Motor neuron (in vitro differentiated cells): Measurements from ENCODE around the gene DMWD. TPM values are rescaled to one million over a fixed set of nuclear protein-coding genes. Genes with fewer than 3 reads are reported as not detected.

ENCODE experiments used
- ATAC-seq, 8 experiments: fragments of 200-7000 bp; cut with Tn5 transposase; replicated peaks in 6 of 8; 2 replicates each; pipeline ENCODE4 v1.8.0; 2021; ENCODE audit warnings: mild to moderate bottlenecking in 8 of 8, moderate library complexity in 8 of 8
- H3K27ac ChIP-seq, 2 donors: fragments of 250-450 bp; sonication (Bioruptor Pico); 2 replicates each; pipeline ENCODE4 v1.9.0; 2021; ENCODE audit warnings: antibody characterized with exemption in 2 of 2, mild to moderate bottlenecking in 2 of 2, moderate library complexity in 1 of 2
- H3K4me1 ChIP-seq, 2 donors: fragments of 250-450 bp; sonication (Bioruptor Pico); replicated peaks in 1 of 2; 2 replicates each; pipeline ENCODE4 v1.6.1; 2021; ENCODE audit warnings: antibody characterized with exemption in 2 of 2, mild to moderate bottlenecking in 2 of 2, moderate library complexity in 1 of 2
- H3K4me3 ChIP-seq, 5 donors: fragments of 250-450 bp; sonication (Bioruptor Pico); 2 replicates each; pipeline ENCODE4 v1.9.0; 2021; ENCODE audit warnings: antibody characterized with exemption in 5 of 5, mild to moderate bottlenecking in 5 of 5, moderate library complexity in 4 of 5
- WGBS, 10 experiments: fragments of 450-650 bp; shearing (Covaris generic); methylation state at CpG; one replicate each; pipeline ENCODE4 v1.0.0; 2022; 5-methylcytosine and 5-hydroxymethylcytosine counted together
- in situ Hi-C, 9 experiments: fragments of 400-800 bp; cut with MboI; loops; one replicate each; pipeline ENCODE4 v1.15.0; 2021; ENCODE audit warnings: low sequenced_read_pairs in 9 of 9, low pct_unique_long_range_greater_than_20kb in 2 of 9; ENCODE audit not compliant: unreplicated experiment in 9 of 9
- total RNA-seq, 8 experiments: library from RNA; unstranded; fragments of 300-600 nt; gene quantifications; 2 replicates each; pipeline versions ENCODE4 v1.2.3 to v1.2.4, GENCODE V29; 2022

The DMWD gene
- total RNA-seq, 8 experiments from 2014 or later, result 16.5 to 50.5 (median 32.9) TPM

DNA sequence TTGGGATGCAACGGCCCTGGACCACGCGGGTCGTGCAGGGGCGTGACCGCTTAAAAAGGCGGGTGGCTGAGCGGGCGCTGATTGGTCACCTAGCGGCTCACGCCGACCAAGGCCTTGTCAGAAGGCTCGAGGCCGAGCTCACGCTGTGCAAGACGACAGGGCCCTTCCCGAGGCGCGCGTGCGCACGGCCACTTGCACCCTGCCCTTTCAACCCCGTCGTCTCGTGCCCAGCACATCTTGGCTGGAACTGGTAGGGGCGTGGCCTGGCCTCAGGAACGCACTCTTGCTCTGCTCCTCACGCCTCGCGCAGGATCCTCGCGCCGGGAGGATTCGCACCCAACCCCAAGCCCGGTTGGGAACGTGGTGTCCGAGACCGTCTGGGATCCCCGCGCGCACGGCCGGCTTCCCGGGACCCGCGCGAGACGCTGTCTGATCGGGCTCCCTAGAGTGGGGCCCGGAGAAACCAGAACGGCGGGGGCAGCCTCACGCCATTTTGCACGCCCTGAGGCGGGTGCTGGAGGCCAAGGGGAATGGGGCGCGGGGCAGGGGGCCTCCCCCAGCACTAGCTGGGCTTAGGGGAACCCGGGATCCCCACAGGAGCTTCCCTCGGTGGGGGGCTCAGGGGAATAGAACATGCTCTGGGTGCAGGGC is 59.4 kb downstream of the DMWD start, which contains the start of gene MEIOSIN:
Gene MEIOSIN, plus strand, starts transcription at position 280 of the 651 bp plus-strand sequence. CDS start 1,938 bp downstream, outside the sequence.
- Histone ChIP-seq H3K4me1 (peaks cover 0 to 6% of the 10 kb centered on the region in 2 donors), H3K27ac (no peak within 1 kb of the TSS), H3K4me3 (no peak within 1 kb of the TSS)
- in situ Hi-C loops, result no loop called here
- no peak for ATAC-seq
- WGBS, 10 experiments, result 85 to 88% methylated on average over 8 to 12 of the region's 59 CpGs; no CpG with 5 or more reads in 8 of the 10 experiments

Other genes starting within 250 kb of the DMWD start
- gene OPA3, start 208.0 kb downstream of the DMWD start, total RNA-seq, result 10 to 100 TPM in 1 of 8 experiments, 1 to 10 TPM in 7; 3.0 to 10.2 (median 6.4) TPM
- gene GPR4, start 190.6 kb downstream of the DMWD start, total RNA-seq, result under 1 TPM in 7 of 8 experiments, not detected in 1; 0.05 to 0.85 (median 0.35) TPM
- gene EML2, start 153.4 kb downstream of the DMWD start, total RNA-seq, result 10 to 100 TPM; 11.7 to 49.2 (median 24.6) TPM
- gene GIPR, start 124.6 kb downstream of the DMWD start, total RNA-seq, result 1 to 10 TPM in 6 of 8 experiments, under 1 TPM in 2; 0.20 to 8.7 (median 3.9) TPM
- gene SNRPD2, start 100.9 kb downstream of the DMWD start, total RNA-seq, result 100 to 1,000 TPM; 501 to 723 (median 595) TPM
- gene QPCTL, start 100.2 kb downstream of the DMWD start, total RNA-seq, result 10 to 100 TPM in 1 of 8 experiments, 1 to 10 TPM in 7; 3.7 to 18.1 (median 6.4) TPM
- gene FBXO46, start 61.9 kb downstream of the DMWD start, total RNA-seq, result 10 to 100 TPM in 3 of 8 experiments, 1 to 10 TPM in 5; 6.4 to 24.3 (median 8.9) TPM
- under 1 TPM in 2 of 8 experiments, not detected in 6; 0.09 to 0.24 TPM for gene MEIOSIN, start 59.4 kb downstream of the DMWD start, total RNA-seq
- 10 to 100 TPM in 1 of 8 experiments, 1 to 10 TPM in 7; 2.5 to 12.9 (median 5.5) TPM for gene SIX5, start 23.6 kb downstream of the DMWD start, total RNA-seq
- 10 to 100 TPM; 18.8 to 41.5 (median 26.9) TPM for gene DMPK, start 10.4 kb downstream of the DMWD start, total RNA-seq
- under 1 TPM in 6 of 8 experiments, not detected in 2; 0.18 to 0.76 (median 0.21) TPM for gene RSPH6A, start 22.5 kb upstream of the DMWD start, total RNA-seq
- gene SYMPK, start 70.3 kb upstream of the DMWD start, total RNA-seq, result 10 to 100 TPM; 22.2 to 87.8 (median 39.2) TPM
- under 1 TPM in 6 of 8 experiments, not detected in 2; 0.13 to 0.84 (median 0.42) TPM for gene FOXA3, start 71.5 kb upstream of the DMWD start, total RNA-seq
- gene IRF2BP1, start 93.3 kb upstream of the DMWD start, total RNA-seq, result 10 to 100 TPM; 10.4 to 20.5 (median 18.7) TPM
- 1 to 10 TPM; 2.1 to 6.1 (median 2.6) TPM for gene MYPOP, start 109.8 kb upstream of the DMWD start, total RNA-seq
- gene NANOS2, start 121.9 kb upstream of the DMWD start, total RNA-seq, result under 1 TPM in 3 of 8 experiments, not detected in 5; 0.05 to 0.85 (median 0.18) TPM
- gene NOVA2, start 181.0 kb upstream of the DMWD start, total RNA-seq, result 10 to 100 TPM in 4 of 8 experiments, 1 to 10 TPM in 1, under 1 TPM in 3; 0.09 to 23.5 (median 11.0) TPM
- gene CCDC61, start 202.6 kb upstream of the DMWD start, total RNA-seq, result 10 to 100 TPM in 2 of 8 experiments, 1 to 10 TPM in 6; 3.2 to 15.7 (median 5.5) TPM
- gene PGLYRP1, start 230.2 kb upstream of the DMWD start, total RNA-seq, result under 1 TPM in 2 of 8 experiments, not detected in 6; 0.51 to 0.95 TPM
- 10 to 100 TPM in 1 of 8 experiments, 1 to 10 TPM in 4, under 1 TPM in 3; 0.25 to 19.7 (median 2.0) TPM for gene IGFL4, start 248.2 kb upstream of the DMWD start, total RNA-seq